K562 (cell line): ENCODE results near the gene KLK15. TPM values are rescaled to one million over a fixed set of nuclear protein-coding genes. Genes with fewer than 3 reads are reported as not detected.

Source experiments
- ESRRA ChIP-seq: fragments of 450-650 bp; IDR thresholded peaks from 2 replicates; pipeline ENCODE4 v1.6.1; 2014; ENCODE audit warnings: low read depth, mild to moderate bottlenecking, moderate library complexity, borderline replicate concordance
- GATAD2B ChIP-seq: fragments of 450-650 bp; IDR thresholded peaks from 2 replicates; pipeline ENCODE4 v1.6.1; 2017; ENCODE audit warnings: mild to moderate bottlenecking, borderline replicate concordance
- KLF13 ChIP-seq: fragments of 450-650 bp; IDR thresholded peaks from 2 replicates; pipeline ENCODE4 v1.6.1; 2016; ENCODE audit warnings: missing genetic modification characterization, low read depth, mild to moderate bottlenecking, missing compliant biosample characterization, moderate library complexity, borderline replicate concordance
- NCOA4 ChIP-seq: fragments of 450-650 bp; IDR thresholded peaks from 2 replicates; pipeline ENCODE4 v1.6.1; 2018; ENCODE audit warnings: mild to moderate bottlenecking; ENCODE audit not compliant: partially characterized antibody
- NRF1 ChIP-seq, 2 experiments: fragments of 450-650 bp; IDR thresholded peaks in 1 of 2; conservative IDR thresholded peaks in 1 of 2; 2 replicates each; pipeline ENCODE4 v1.6.1; 2014; ENCODE audit warnings: mild to moderate bottlenecking in 2 of 2
- RAD51 ChIP-seq: fragments of 450-650 bp; IDR thresholded peaks from 2 replicates; pipeline ENCODE4 v1.7.1; 2016; ENCODE audit warnings: low read depth, mild to moderate bottlenecking, borderline replicate concordance
- SUPT5H ChIP-seq: fragments of 450-650 bp; IDR thresholded peaks from 2 replicates; pipeline ENCODE4 v1.6.1; 2016
- TAF1 ChIP-seq: IDR thresholded peaks from 2 replicates; pipeline ENCODE4 v1.6.1; 2011; ENCODE audit warnings: mild to moderate bottlenecking, low read length, moderate library complexity; ENCODE audit not compliant: insufficient read depth, control insufficient read depth, severe bottlenecking; ENCODE audit errors: extremely low read depth
- ZFX ChIP-seq: sonication (generic); formaldehyde crosslinking; IDR thresholded peaks from 2 replicates; pipeline ENCODE4 v1.8.0; 2022; ENCODE audit warnings: mild to moderate bottlenecking, missing genetic modification reagents, moderate library complexity
- ZNF165 ChIP-seq: fragments of 250-450 bp; sonication (Bioruptor Pico); IDR thresholded peaks from 2 replicates; pipeline ENCODE4 v1.4.0; 2020; ENCODE audit warnings: borderline replicate concordance
- ZNF780A ChIP-seq: fragments of 250-450 bp; sonication (Bioruptor Pico); IDR thresholded peaks from 2 replicates; pipeline ENCODE4 v1.5.0; 2021; ENCODE audit warnings: mild to moderate bottlenecking
- polyA plus RNA-seq, 8 experiments: library from polyadenylated mRNA; depleted of rRNA in 4 of 8; stranded (reverse) in 5 of 8; unstranded in 3 of 8; fragments of >200 nt; fragmentation: Nextera tagmentation in 2 of 8; fragmentation: Illumina TruSeq in 1 of 8; extraction: Ambion mirVana in 2 of 8; extraction: Trizol in 1 of 8; gene quantifications; 2 replicates each; pipeline versions ENCODE4 v1.2.1 to v1.2.3, GENCODE V29; 2011 to 2014; ENCODE audit warnings: inconsistent platforms in 1 of 8, missing spikeins in 1 of 8
- total RNA-seq, 7 experiments: library from RNA; depleted of rRNA in 6 of 7; stranded (reverse); fragments of >200 nt in 6 of 7; fragmentation: Illumina TruSeq in 2 of 7; extraction: Trizol in 2 of 7; gene quantifications; 2 replicates each; pipeline versions ENCODE4 v1.2.1 to v1.2.3, GENCODE V29; 2011 to 2021; ENCODE audit warnings: low replicate concordance in 1 of 7
- TF ChIP-seq, protein P1 (sequence below): fragments of 450-650 bp; IDR thresholded peaks from 2 replicates; pipeline ENCODE4 v1.7.1; 2018; ENCODE audit warnings: mild to moderate bottlenecking, low read depth; ENCODE audit not compliant: partially characterized antibody
- TF ChIP-seq, protein P2 (sequence below): fragments of 150-350 bp; IDR thresholded peaks from 2 replicates; pipeline ENCODE4 v1.6.1; 2014; ENCODE audit warnings: low read depth, mild to moderate bottlenecking, low read length, borderline replicate concordance
- TF ChIP-seq, protein P3 (sequence below): sonication (generic); formaldehyde crosslinking; IDR thresholded peaks from 2 replicates; pipeline ENCODE4 v1.8.1; 2023; ENCODE audit warnings: mild to moderate bottlenecking, missing genetic modification reagents, moderate library complexity
- TF ChIP-seq, protein P4 (sequence below): sonication (generic); formaldehyde crosslinking; IDR thresholded peaks from 2 replicates; pipeline ENCODE4 v1.8.0; 2022; ENCODE audit warnings: mild to moderate bottlenecking, missing genetic modification reagents

Gene KLK15
- total and polyA plus RNA-seq, 9 of the 15 experiments (the other 6 are each of a cell fraction or from before 2014, with no cell fraction given) = not detected

DNA sequence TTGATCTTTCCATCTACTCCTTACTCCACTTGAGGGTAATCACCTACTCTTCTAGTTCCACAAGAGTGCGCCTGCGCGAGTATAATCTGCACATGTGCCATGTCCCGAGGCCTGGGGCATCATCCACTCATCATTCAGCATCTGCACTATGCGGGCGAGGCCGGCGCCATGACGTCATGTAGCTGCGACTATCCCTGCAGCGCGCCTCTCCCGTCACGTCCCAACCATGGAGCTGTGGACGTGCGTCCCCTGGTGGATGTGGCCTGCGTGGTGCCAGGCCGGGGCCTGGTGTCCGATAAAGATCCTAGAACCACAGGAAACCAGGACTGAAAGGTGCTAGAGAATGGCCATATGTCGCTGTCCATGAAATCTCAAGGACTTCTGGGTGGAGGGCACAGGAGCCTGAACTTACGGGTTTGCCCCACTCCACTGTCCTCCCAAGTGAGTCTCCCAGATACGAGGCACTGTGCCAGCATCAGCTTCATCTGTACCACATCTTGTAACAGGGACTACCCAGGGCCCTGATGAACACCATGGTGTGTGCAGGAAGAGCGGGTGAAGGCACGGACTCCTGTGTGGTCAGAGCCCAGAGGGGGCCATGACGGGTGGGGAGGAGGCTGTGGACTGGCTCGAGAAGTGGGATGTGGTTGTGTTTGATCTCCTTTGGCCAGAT lies 37.2 kb upstream of the KLK15 start (continued):
- TF ChIP-seq, protein P1, sequence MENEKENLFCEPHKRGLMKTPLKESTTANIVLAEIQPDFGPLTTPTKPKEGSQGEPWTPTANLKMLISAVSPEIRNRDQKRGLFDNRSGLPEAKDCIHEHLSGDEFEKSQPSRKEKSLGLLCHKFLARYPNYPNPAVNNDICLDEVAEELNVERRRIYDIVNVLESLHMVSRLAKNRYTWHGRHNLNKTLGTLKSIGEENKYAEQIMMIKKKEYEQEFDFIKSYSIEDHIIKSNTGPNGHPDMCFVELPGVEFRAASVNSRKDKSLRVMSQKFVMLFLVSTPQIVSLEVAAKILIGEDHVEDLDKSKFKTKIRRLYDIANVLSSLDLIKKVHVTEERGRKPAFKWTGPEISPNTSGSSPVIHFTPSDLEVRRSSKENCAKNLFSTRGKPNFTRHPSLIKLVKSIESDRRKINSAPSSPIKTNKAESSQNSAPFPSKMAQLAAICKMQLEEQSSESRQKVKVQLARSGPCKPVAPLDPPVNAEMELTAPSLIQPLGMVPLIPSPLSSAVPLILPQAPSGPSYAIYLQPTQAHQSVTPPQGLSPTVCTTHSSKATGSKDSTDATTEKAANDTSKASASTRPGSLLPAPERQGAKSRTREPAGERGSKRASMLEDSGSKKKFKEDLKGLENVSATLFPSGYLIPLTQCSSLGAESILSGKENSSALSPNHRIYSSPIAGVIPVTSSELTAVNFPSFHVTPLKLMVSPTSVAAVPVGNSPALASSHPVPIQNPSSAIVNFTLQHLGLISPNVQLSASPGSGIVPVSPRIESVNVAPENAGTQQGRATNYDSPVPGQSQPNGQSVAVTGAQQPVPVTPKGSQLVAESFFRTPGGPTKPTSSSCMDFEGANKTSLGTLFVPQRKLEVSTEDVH = peak; percentile 84
- TF ChIP-seq KLF13 = peak; percentile 42; the same call in 1 of the 2 replicates
- peak; percentile 21 for TF ChIP-seq TAF1
- no peak for TF ChIP-seq ZNF165 (CRISPR knock-in tag)
- TF ChIP-seq ESRRA = peak; percentile 81; the same call in 1 of the 2 replicates
- TF ChIP-seq ZNF780A (CRISPR knock-in tag) = no peak
- no peak for TF ChIP-seq NCOA4
- peak; percentile 84 for TF ChIP-seq ZFX (CRISPR knock-in tag)
- peak; percentile 84 to 88 for TF ChIP-seq NRF1 (conservative IDR thresholded peaks at IDR 0.05 in 1 of 2, IDR thresholded peaks at IDR 0.05 in 1 of 2)
- TF ChIP-seq, protein P2, sequence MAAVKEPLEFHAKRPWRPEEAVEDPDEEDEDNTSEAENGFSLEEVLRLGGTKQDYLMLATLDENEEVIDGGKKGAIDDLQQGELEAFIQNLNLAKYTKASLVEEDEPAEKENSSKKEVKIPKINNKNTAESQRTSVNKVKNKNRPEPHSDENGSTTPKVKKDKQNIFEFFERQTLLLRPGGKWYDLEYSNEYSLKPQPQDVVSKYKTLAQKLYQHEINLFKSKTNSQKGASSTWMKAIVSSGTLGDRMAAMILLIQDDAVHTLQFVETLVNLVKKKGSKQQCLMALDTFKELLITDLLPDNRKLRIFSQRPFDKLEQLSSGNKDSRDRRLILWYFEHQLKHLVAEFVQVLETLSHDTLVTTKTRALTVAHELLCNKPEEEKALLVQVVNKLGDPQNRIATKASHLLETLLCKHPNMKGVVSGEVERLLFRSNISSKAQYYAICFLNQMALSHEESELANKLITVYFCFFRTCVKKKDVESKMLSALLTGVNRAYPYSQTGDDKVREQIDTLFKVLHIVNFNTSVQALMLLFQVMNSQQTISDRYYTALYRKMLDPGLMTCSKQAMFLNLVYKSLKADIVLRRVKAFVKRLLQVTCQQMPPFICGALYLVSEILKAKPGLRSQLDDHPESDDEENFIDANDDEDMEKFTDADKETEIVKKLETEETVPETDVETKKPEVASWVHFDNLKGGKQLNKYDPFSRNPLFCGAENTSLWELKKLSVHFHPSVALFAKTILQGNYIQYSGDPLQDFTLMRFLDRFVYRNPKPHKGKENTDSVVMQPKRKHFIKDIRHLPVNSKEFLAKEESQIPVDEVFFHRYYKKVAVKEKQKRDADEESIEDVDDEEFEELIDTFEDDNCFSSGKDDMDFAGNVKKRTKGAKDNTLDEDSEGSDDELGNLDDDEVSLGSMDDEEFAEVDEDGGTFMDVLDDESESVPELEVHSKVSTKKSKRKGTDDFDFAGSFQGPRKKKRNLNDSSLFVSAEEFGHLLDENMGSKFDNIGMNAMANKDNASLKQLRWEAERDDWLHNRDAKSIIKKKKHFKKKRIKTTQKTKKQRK = no peak
- TF ChIP-seq, protein P3, sequence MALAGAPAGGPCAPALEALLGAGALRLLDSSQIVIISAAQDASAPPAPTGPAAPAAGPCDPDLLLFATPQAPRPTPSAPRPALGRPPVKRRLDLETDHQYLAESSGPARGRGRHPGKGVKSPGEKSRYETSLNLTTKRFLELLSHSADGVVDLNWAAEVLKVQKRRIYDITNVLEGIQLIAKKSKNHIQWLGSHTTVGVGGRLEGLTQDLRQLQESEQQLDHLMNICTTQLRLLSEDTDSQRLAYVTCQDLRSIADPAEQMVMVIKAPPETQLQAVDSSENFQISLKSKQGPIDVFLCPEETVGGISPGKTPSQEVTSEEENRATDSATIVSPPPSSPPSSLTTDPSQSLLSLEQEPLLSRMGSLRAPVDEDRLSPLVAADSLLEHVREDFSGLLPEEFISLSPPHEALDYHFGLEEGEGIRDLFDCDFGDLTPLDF = peak; percentile 71; the same call in 1 of the 2 replicates
- no peak for TF ChIP-seq SUPT5H
- TF ChIP-seq GATAD2B = no peak
- TF ChIP-seq RAD51 = no peak
- TF ChIP-seq, protein P4, sequence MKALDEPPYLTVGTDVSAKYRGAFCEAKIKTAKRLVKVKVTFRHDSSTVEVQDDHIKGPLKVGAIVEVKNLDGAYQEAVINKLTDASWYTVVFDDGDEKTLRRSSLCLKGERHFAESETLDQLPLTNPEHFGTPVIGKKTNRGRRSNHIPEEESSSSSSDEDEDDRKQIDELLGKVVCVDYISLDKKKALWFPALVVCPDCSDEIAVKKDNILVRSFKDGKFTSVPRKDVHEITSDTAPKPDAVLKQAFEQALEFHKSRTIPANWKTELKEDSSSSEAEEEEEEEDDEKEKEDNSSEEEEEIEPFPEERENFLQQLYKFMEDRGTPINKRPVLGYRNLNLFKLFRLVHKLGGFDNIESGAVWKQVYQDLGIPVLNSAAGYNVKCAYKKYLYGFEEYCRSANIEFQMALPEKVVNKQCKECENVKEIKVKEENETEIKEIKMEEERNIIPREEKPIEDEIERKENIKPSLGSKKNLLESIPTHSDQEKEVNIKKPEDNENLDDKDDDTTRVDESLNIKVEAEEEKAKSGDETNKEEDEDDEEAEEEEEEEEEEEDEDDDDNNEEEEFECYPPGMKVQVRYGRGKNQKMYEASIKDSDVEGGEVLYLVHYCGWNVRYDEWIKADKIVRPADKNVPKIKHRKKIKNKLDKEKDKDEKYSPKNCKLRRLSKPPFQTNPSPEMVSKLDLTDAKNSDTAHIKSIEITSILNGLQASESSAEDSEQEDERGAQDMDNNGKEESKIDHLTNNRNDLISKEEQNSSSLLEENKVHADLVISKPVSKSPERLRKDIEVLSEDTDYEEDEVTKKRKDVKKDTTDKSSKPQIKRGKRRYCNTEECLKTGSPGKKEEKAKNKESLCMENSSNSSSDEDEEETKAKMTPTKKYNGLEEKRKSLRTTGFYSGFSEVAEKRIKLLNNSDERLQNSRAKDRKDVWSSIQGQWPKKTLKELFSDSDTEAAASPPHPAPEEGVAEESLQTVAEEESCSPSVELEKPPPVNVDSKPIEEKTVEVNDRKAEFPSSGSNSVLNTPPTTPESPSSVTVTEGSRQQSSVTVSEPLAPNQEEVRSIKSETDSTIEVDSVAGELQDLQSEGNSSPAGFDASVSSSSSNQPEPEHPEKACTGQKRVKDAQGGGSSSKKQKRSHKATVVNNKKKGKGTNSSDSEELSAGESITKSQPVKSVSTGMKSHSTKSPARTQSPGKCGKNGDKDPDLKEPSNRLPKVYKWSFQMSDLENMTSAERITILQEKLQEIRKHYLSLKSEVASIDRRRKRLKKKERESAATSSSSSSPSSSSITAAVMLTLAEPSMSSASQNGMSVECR = peak; percentile 45; the same call in 1 of the 2 replicates
